Liver (tissue), 9 donors: Measurements from ENCODE around the gene PRKCG. TPM values are rescaled to one million over a fixed set of nuclear protein-coding genes. Genes with fewer than 3 reads are reported as not detected.

Source experiments
- DNase-seq: peaks from one replicate; pipeline ENCODE4 v3.0.0-alpha.2; 2017; ENCODE audit warnings: low spot score
- H3K27ac ChIP-seq, 2 donors: one replicate each; pipeline ENCODE4 v1.7.0; 2013; ENCODE audit warnings: inconsistent platforms in 2 of 2, low read length in 2 of 2, control low read depth in 1 of 2, low read depth in 1 of 2, mild to moderate bottlenecking in 1 of 2
- H3K27me3 ChIP-seq, 4 donors: one replicate each; pipeline versions ENCODE4 v1.6.1 to v1.7.0; 2013; ENCODE audit warnings: low read length in 3 of 4, inconsistent platforms in 1 of 4, mild to moderate bottlenecking in 1 of 4, moderate library complexity in 1 of 4; ENCODE audit not compliant: control insufficient read depth in 4 of 4, insufficient read depth in 4 of 4
- H3K36me3 ChIP-seq, 4 donors: one replicate each; pipeline versions ENCODE4 v1.6.1 to v1.7.0; 2013; ENCODE audit warnings: low read length in 3 of 4, mild to moderate bottlenecking in 3 of 4, low read depth in 1 of 4, moderate library complexity in 1 of 4; ENCODE audit not compliant: control insufficient read depth in 4 of 4, insufficient read depth in 3 of 4
- H3K4me1 ChIP-seq, 4 donors: one replicate each; pipeline versions ENCODE4 v1.6.1 to v1.7.0; 2013; ENCODE audit warnings: low read length in 3 of 4, mild to moderate bottlenecking in 3 of 4, moderate library complexity in 1 of 4; ENCODE audit not compliant: control insufficient read depth in 4 of 4, insufficient read depth in 4 of 4
- H3K4me3 ChIP-seq, 3 donors: one replicate each; pipeline versions ENCODE4 v1.6.1 to v1.7.0; 2013; ENCODE audit warnings: low read length in 3 of 3, control low read depth in 1 of 3, low read depth in 1 of 3, mild to moderate bottlenecking in 1 of 3
- H3K9ac ChIP-seq, 2 donors: one replicate each; pipeline ENCODE4 v1.7.0; 2013; ENCODE audit warnings: low read length in 2 of 2, mild to moderate bottlenecking in 2 of 2, moderate library complexity in 2 of 2, control low read depth in 1 of 2, low read depth in 1 of 2
- H3K9me3 ChIP-seq, 4 donors: one replicate each; pipeline versions ENCODE4 v1.6.1 to v1.7.0; 2013; ENCODE audit warnings: low read length in 3 of 4; ENCODE audit not compliant: control insufficient read depth in 4 of 4
- GABPA ChIP-seq, 2 donors: IDR thresholded peaks in 1 of 2; conservative IDR thresholded peaks in 1 of 2; 2 replicates each; pipeline ENCODE4 v1.6.1; 2016; ENCODE audit warnings: antibody characterized with exemption in 2 of 2, mild to moderate bottlenecking in 1 of 2, moderate library complexity in 1 of 2
- HNF4G ChIP-seq: IDR thresholded peaks from 2 replicates; pipeline ENCODE4 v1.6.1; 2016; ENCODE audit warnings: antibody characterized with exemption
- JUND ChIP-seq, 2 donors: IDR thresholded peaks; 2 replicates each; pipeline ENCODE4 v1.6.1; 2016; ENCODE audit warnings: antibody characterized with exemption in 2 of 2
- NR2F2 ChIP-seq: IDR thresholded peaks from 2 replicates; pipeline ENCODE4 v1.6.1; 2016; ENCODE audit warnings: antibody characterized with exemption
- RXRA ChIP-seq, 2 donors: IDR thresholded peaks; 2 replicates each; pipeline ENCODE4 v1.6.1; 2017 to 2018; ENCODE audit warnings: antibody characterized with exemption in 2 of 2, mild to moderate bottlenecking in 1 of 2
- TAF1 ChIP-seq: conservative IDR thresholded peaks from 2 replicates; pipeline ENCODE4 v1.6.1; 2016; ENCODE audit warnings: antibody characterized with exemption, mild to moderate bottlenecking
- WGBS: extraction: QIAGEN DNeasy Blood & Tissue Kit; methylation state at CpG from one replicate; pipeline ENCODE4 v1.1.7; 2013; 5-methylcytosine and 5-hydroxymethylcytosine counted together
- polyA plus RNA-seq, 2 donors: library from polyadenylated mRNA; stranded (reverse) in 1 of 2; unstranded in 1 of 2; fragments of 200-250 nt in 1 of 2; fragments of >200 nt in 1 of 2; fragmentation: Nextera tagmentation in 1 of 2; extraction: Ambion mirVana in 1 of 2; gene quantifications; one replicate each; pipeline versions ENCODE4 v1.2.1 to v1.2.3, GENCODE V29; 2013 to 2015
- total RNA-seq, 2 donors: library from RNA; depleted of rRNA; stranded (reverse); fragments of >200 nt; gene quantifications; one replicate each; pipeline ENCODE4 v1.2.3, GENCODE V29; 2014
- TF ChIP-seq, protein P1 (sequence below): IDR thresholded peaks from 2 replicates; pipeline ENCODE4 v1.6.1; 2016; ENCODE audit warnings: antibody characterized with exemption
- TF ChIP-seq, protein P2 (sequence below): IDR thresholded peaks from 2 replicates; pipeline ENCODE4 v1.6.1; 2016; ENCODE audit warnings: antibody characterized with exemption, mild to moderate bottlenecking
- TF ChIP-seq, protein P3 (sequence below): IDR thresholded peaks from 2 replicates; pipeline ENCODE4 v1.6.1; 2016; ENCODE audit warnings: antibody characterized with exemption
- TF ChIP-seq, protein P4 (sequence below): IDR thresholded peaks from 2 replicates; pipeline ENCODE4 v1.6.1; 2016; ENCODE audit warnings: antibody characterized with exemption
- TF ChIP-seq, protein P5 (sequence below): fragments of 150-350 bp; IDR thresholded peaks from 2 replicates; pipeline ENCODE4 v1.5.1; 2017; ENCODE audit warnings: improper control_type of control experiment, low read depth, low read length; ENCODE audit not compliant: missing input control
- donor health status: healthy.
- donor health status: healthy.
- donor health status: healthy.
- donor health status: healthy.
- donor health status: healthy.

Gene PRKCG
- total and polyA plus RNA-seq, 4 donors = 0.09 TPM; not detected in 3

DNA sequence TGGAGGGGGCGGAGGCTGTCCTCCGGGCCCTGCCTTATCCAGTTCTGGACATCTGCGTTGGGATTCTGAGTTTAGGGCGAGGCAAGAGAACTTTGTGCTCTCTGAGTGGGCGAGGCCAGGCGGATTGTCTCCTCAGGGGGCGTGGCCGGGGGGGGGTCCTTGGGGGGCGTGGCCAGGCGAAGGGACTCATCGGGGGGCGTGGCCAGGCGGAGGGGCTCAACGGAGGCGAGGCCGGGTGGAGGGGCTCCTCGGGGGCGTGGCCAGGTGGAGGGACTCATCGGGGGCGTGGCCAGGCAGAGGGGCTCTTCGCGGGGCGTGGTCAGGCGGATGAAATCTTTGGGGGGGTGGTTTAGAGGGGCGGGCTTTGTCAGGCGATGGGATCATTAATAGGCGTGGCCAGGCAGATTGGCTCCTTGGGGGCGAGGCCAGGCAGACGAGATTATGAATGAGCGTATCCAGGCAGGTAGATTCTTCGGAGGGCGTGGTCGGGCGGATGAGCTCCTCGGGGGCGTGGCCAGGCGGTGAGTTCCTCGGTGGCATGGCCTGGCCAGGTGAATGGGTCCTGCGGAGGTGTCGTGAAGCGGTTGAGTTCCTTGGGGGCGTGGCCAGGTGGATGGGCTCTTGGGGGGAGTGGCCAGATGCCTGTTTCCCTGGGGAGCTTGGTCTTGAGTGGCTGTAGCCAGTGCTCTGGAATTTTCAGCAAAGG is 16.8 kb downstream of the PRKCG start (continued):
- TF ChIP-seq, protein P1, sequence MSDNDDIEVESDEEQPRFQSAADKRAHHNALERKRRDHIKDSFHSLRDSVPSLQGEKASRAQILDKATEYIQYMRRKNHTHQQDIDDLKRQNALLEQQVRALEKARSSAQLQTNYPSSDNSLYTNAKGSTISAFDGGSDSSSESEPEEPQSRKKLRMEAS = no peak

DNA sequence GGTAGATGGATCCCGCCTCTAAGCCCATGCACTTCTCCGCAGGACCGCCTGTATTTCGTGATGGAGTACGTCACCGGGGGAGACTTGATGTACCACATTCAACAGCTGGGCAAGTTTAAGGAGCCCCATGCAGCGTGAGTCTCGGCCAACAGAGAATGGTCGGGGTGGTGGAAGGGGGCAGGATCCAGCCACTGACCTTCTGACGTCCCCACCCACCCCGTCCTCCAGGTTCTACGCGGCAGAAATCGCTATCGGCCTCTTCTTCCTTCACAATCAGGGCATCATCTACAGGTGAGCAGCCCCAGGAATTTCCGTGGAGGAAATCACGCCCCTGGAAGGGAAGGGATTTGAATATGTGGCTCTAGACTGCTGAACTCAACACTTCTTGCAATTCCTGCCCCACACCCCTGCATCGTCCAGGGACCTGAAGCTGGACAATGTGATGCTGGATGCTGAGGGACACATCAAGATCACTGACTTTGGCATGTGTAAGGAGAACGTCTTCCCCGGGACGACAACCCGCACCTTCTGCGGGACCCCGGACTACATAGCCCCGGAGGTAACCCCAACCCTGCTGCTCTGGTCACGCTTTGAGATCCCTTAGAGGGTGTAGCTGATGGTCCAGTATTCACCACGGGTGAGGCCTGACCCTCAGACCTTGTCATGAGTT is 18.3 kb downstream of the PRKCG start:
- Histone ChIP-seq H3K4me3 (no peak overlapping the region), H3K27ac (no peak overlapping the region), H3K27me3 (peaks cover 0 to 6% (median 2%) of the 10 kb centered on the region in 4 donors), H3K36me3 (no peaks in the 10 kb centered on the region), H3K9me3 (no peaks in the 10 kb centered on the region), H3K9ac (no peak overlapping the region), H3K4me1 (no peaks in the 10 kb centered on the region)
- 88% methylated on average over 27 of the region's 27 CpGs for WGBS
- no peak for DNase-seq
- TF ChIP-seq HNF4G = no peak
- TF ChIP-seq GABPA (IDR thresholded peaks at IDR 0.05 in 1 of 2, conservative IDR thresholded peaks at IDR 0.05 in 1 of 2) = no peak
- TF ChIP-seq, protein P2, sequence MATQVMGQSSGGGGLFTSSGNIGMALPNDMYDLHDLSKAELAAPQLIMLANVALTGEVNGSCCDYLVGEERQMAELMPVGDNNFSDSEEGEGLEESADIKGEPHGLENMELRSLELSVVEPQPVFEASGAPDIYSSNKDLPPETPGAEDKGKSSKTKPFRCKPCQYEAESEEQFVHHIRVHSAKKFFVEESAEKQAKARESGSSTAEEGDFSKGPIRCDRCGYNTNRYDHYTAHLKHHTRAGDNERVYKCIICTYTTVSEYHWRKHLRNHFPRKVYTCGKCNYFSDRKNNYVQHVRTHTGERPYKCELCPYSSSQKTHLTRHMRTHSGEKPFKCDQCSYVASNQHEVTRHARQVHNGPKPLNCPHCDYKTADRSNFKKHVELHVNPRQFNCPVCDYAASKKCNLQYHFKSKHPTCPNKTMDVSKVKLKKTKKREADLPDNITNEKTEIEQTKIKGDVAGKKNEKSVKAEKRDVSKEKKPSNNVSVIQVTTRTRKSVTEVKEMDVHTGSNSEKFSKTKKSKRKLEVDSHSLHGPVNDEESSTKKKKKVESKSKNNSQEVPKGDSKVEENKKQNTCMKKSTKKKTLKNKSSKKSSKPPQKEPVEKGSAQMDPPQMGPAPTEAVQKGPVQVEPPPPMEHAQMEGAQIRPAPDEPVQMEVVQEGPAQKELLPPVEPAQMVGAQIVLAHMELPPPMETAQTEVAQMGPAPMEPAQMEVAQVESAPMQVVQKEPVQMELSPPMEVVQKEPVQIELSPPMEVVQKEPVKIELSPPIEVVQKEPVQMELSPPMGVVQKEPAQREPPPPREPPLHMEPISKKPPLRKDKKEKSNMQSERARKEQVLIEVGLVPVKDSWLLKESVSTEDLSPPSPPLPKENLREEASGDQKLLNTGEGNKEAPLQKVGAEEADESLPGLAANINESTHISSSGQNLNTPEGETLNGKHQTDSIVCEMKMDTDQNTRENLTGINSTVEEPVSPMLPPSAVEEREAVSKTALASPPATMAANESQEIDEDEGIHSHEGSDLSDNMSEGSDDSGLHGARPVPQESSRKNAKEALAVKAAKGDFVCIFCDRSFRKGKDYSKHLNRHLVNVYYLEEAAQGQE = no peak
- TF ChIP-seq, protein P3, sequence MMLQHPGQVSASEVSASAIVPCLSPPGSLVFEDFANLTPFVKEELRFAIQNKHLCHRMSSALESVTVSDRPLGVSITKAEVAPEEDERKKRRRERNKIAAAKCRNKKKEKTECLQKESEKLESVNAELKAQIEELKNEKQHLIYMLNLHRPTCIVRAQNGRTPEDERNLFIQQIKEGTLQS = no peak
- TF ChIP-seq JUND (IDR thresholded peaks at IDR 0.05) = no peak
- TF ChIP-seq, protein P4, sequence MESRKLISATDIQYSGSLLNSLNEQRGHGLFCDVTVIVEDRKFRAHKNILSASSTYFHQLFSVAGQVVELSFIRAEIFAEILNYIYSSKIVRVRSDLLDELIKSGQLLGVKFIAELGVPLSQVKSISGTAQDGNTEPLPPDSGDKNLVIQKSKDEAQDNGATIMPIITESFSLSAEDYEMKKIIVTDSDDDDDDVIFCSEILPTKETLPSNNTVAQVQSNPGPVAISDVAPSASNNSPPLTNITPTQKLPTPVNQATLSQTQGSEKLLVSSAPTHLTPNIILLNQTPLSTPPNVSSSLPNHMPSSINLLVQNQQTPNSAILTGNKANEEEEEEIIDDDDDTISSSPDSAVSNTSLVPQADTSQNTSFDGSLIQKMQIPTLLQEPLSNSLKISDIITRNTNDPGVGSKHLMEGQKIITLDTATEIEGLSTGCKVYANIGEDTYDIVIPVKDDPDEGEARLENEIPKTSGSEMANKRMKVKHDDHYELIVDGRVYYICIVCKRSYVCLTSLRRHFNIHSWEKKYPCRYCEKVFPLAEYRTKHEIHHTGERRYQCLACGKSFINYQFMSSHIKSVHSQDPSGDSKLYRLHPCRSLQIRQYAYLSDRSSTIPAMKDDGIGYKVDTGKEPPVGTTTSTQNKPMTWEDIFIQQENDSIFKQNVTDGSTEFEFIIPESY = no peak
- TF ChIP-seq TAF1 = no peak
- TF ChIP-seq RXRA (IDR thresholded peaks at IDR 0.05) = no peak

DNA sequence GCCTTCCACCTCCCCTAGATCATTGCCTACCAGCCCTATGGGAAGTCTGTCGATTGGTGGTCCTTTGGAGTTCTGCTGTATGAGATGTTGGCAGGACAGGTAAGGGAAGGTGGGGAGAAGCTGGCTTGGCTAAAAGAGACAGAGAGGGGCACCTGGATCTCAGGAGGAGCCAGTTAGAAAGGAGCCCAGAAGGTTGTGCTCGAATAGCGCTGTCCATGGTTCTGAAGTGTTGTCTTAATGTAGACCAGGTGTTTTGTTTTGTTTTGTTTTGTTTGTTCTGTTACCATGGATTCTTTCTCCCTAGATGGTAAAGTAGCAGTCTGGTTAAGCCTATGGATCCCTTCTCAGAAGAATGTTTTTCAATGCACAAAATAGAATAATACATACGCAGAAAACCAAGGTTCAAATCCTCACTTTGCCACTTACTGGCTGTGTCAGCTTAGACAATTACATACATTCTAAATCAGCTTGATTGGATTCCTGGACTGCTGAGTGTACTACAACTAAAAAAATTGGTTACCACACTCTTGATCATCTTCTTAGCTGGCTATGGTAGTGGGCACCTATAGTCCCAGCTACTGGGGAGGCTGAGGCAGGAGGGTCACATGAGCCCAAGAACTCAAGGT is 21.2 kb downstream of the PRKCG start:
- TF ChIP-seq, protein P5, sequence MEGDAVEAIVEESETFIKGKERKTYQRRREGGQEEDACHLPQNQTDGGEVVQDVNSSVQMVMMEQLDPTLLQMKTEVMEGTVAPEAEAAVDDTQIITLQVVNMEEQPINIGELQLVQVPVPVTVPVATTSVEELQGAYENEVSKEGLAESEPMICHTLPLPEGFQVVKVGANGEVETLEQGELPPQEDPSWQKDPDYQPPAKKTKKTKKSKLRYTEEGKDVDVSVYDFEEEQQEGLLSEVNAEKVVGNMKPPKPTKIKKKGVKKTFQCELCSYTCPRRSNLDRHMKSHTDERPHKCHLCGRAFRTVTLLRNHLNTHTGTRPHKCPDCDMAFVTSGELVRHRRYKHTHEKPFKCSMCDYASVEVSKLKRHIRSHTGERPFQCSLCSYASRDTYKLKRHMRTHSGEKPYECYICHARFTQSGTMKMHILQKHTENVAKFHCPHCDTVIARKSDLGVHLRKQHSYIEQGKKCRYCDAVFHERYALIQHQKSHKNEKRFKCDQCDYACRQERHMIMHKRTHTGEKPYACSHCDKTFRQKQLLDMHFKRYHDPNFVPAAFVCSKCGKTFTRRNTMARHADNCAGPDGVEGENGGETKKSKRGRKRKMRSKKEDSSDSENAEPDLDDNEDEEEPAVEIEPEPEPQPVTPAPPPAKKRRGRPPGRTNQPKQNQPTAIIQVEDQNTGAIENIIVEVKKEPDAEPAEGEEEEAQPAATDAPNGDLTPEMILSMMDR = no peak
- no peak for TF ChIP-seq NR2F2
- TF ChIP-seq, protein P2 = peak; percentile 99
- Histone ChIP-seq H3K9me3 (no peaks in the 10 kb centered on the region), H3K27ac (no peak overlapping the region), H3K4me3 (no peak overlapping the region), H3K9ac (no peak overlapping the region), H3K36me3 (no peaks in the 10 kb centered on the region), H3K27me3 (peaks cover 2 to 14% (median 8%) of the 10 kb centered on the region in 4 donors), H3K4me1 (no peaks in the 10 kb centered on the region)
- WGBS = 46% methylated on average over 4 of the region's 4 CpGs
- DNase-seq = no peak
